Activated T-cell treated with anti-CD3 and anti-CD28 coated beads for 4 hours (primary cell): ENCODE measurements around the gene RASSF1.

Source experiments
- DNase-seq: peaks from one replicate; pipeline ENCODE4 v3.0.0-alpha.2; 2020

The RASSF1 gene

DNA sequence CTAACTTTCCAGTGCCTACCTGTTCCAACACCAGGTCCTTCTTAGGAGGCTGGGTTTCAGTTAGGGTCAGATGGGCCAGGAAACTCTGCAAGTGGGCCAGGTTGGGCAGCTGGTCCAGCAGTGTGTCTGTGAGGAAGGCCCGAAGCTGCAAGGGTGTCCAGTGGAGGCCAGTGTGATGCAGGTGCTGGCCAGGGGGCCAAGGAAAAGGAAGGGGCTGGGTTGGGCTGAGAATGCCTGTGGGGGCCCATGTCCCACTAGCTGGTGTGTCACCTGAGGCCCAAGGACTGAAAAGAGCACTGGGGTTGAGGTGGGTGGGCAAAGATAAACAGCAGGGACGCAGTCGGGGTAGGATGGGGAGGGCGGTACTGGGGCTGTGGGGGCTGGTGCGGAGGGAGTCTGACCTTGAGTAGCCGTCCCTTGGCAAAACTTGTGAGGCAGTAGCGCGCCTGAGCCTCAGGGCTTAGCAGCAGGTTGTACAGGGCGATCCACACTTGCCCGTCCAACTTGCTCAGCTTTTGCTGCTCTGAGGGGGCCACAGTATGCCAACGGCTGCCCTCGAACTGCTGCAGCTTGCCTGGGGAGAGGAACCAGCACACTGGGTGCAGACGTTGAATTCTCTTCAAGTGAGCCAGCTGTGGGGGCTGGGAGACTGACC is 1.5 kb upstream of the RASSF1 start:
- no peak for DNase-seq

DNA sequence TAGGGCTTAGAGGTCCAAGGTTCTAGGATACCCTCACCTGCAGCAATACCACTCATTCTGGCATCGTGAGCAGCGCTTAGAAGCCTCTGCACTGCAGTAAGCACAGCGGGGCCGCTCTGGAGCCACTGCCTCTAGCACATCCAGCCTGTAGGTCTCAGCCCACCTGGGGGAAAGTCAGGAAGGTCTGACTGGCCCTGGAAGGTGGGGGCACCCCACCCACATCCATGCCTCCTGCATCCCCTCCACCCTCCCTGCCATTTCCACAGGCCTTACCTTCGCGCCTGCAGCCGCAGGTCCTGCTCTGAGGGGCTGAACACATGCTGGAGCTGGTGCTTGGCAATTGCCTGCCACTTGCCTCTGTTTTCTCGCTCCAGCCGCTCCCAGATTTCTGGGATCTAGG is 901 bp upstream of the RASSF1 start:
- DNase-seq: no peak

DNA sequence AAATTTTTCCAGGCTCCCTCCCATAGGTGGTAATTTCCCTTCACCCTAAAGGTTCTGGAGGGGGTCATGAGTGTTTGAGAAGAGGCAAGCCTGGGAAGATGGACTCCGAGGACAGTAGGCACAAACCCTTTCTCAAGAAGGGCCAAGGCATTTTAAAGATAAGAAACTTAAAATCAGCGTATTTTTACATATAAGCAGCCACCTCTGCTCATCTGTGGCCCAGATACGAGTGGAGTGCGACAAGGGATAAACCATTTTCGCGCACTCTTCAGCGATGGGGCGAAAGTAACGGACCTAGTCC is 539 bp downstream of the RASSF1 start:
- DNase-seq: no peak

DNA sequence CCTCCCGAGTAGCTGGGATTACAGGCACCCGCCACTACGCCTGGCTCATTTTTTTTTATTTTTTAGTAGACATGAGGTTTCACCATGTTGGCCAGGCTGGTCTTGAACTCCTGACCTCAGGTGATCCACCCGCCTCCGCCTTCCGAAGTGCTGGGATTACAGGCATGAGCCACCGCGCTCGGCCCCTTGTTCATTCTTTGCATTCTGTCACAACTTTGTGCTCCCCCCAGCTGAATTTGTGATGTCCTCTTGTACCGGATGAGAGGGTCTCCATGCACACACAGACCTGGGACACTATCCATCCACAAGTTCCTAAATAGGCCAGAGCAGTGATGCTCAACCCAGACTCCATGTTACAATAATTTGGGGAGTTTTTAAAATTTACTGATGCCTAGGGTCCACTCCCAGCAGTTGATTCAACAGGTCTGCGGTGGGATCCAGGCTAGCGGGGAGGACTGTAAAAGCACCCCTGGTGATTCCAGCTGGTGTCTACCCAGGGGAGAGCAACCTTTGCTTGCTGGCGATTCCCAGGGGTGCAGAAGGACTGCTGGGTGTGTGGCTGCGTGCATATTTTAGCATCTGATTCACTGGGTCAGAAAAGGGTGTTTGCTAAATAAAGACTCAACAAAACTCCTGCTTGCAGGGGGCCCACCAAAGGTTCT is 1.0 kb downstream of the RASSF1 start:
- no peak for DNase-seq

DNA sequence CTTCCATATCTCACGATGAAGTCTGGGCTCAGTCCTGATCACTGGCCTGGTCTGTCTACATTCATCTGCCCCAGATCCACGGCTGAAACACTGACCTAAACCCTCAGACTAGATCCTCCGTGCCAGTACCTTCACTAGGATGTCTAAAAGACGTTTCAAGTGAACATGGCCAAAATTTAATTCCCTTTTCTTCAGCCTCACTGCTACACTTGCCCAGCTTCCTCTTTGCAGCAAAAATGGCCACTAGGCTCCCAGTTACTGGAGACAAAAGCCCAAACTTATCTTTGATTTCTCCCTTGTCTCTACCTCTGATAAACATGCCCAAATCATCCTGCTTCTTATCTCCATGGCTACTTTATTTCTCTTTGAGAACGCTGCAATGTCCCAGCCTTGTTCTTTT is 1.7 kb downstream of the RASSF1 start:
- no peak for DNase-seq

DNA sequence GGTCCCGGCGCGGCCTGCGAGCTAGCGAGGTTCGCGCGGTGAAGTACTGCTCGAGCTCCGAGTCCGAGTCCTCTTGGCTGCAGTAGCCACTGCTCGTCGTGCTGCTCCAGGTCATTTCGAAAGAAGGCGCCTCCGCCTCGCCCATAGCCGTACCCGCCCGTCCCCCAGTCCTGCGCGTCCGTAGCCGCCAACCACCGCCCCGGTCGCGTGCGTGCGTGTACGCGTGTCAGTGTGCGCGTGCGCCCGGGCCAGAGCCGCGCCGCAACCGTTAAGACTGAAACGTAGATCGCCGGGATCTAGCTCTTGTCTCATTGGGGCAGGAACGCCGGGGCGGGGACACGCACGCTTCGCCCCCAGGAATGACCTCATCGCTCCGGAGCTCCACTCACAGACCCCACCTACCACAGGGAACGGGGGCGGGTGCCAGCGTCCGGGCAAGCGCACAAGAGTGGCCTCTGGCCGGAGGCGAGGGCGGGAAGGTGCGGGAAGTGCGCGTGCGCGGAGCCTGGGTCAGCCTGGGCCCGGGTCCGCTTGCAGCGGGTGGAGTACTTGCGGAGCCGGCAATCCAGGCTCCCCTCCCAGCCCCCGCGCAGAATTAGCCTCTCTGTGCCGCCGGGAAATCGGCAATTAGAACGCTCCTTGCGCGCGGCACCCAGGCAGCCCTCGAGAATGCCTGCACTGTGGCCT is 3.3 kb downstream of the RASSF1 start:
- peak; percentile 87 for DNase-seq

DNA sequence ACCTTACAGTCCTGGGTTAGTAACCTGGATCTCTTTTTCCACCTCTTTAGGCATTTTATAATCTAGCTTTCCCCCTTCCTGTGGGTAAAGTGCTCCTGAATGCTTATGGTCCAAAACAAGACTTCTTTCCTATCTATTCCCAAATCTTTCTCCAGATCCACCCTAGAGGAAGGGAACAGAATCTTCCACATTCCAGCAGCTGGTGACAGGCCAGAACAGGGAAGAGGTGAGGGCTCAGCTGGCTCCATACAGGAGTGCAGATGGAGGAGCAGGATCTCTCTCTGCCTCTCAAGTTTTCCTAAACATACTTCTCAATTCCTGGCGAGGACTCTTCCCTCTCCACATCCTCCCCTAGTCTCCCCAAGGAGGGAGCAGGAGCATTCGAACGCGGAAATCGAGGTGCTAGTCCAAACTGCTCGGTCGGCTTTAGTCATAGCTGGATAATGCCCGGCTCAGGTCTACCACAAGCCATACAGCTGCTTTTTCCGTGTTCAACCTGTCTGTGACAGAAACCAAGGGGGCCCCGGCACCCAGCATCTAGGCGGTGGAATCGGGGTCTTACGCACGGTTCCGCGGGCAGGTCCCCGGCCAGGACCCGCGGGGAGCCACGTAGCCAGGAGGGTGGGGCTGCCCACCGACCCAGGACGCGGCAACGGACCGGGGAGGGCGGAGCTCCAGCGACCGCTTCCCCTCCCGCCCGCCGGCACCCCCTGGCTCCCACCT is 4.0 kb downstream of the RASSF1 start:
- peak; percentile 32 for DNase-seq

DNA sequence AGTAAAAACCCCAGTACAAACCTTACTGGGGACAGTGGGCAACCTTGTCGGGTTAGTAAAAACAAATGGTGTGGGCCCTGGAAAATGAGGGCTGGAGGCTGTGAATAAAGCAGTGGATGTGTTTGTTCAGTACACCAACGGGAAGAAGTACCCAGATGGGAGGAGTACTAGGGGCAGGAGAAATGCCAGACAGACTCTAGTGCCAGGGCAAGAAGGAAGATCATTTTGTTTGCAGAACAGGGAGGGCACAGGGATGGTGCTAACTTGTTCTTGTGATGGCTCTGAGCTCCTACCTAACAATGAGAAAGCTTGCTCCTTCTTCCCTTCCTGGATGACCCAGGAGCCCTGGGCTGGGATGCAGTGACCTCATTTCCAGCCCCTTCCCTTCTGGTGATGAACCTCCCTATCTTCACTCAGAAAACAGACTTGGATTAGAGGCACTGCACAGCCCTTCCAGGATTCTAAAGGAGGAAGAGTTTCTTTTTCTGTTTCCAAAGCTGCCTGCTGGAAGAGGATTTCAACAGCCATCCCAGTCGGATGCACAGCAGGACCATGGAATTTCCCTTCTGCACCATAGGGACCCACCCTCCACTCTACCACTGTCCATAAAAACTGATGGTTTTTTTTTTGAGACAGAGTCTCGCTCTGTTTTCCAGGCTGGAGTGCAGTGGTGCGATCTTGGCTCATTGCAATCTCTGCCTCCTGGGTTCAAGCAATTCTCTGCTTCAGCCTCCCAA is 6.1 kb downstream of the RASSF1 start:
- no peak for DNase-seq

DNA sequence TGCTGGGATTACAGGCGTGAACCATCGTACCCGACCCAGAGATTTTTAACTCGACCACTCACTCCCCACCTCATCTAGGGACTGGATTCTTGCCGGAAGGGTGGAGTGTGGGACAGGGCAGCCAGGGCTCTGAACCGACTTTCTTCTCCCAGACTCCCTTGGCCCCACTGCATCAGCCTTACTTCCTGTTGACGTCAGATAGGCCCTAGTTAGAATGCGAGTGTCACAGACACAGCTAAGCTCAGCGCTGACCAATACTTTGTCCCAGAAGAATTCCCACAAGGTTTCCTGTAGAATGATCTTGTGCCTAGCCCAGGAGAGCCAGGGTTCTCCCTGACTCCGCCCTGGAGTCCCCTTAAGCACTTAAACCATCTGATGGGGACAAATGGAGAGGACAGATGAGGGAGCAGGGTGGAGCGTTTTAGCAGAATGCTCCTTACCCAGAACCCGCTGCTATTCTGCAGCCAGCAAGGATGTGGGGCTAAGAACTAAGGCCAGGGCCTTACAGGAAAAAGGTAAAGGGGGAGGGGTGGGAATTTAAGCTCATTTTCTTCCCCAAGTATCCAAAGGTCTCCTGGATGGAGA is 6.8 kb downstream of the RASSF1 start:
- DNase-seq: no peak

DNA sequence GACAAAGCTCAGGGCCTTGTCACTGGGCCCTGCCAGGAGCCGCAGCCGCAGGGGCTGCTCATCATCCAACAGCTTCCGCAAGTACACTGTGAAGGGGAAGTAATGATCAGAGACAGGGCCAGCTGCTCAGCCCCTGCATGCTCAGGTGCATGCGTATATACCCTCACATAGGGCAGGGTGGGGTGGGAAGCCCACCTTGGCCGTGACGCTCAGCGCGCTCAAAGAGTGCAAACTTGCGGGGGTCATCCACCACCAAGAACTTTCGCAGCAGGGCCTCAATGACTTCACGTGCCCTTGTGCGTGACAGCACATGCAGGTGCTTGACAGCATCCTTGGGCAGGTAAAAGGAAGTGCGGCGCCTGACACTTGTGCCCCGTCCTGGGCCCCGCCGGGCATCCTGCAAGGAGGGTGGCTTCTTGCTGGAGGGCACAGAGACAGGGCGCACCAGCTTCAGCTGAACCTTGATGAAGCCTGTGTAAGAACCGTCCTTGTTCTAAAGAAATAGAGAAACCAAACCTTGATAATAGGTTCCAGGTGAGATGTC is 9.2 kb downstream of the RASSF1 start:
- DNase-seq: no peak

DNA sequence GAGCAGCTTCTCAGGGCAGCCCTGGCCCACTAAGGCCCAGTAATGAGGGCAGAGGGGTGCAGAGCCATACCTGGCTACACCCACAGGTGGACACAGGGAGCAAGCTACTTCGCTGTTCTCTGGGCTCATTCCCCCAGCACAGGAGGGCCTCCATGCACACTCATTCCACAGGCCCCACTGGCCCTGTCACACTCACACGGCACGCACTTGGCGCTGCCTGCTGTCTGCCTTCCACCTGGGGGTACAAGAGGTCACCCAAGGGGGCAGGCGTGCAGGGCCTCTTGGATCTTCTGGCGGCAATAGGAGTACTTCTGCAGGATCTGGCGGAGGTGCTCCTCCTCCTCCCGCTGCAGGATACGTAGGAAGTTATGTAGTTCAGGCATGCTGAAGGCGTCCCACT is 10.3 kb downstream of the RASSF1 start:
- DNase-seq: no peak

DNA sequence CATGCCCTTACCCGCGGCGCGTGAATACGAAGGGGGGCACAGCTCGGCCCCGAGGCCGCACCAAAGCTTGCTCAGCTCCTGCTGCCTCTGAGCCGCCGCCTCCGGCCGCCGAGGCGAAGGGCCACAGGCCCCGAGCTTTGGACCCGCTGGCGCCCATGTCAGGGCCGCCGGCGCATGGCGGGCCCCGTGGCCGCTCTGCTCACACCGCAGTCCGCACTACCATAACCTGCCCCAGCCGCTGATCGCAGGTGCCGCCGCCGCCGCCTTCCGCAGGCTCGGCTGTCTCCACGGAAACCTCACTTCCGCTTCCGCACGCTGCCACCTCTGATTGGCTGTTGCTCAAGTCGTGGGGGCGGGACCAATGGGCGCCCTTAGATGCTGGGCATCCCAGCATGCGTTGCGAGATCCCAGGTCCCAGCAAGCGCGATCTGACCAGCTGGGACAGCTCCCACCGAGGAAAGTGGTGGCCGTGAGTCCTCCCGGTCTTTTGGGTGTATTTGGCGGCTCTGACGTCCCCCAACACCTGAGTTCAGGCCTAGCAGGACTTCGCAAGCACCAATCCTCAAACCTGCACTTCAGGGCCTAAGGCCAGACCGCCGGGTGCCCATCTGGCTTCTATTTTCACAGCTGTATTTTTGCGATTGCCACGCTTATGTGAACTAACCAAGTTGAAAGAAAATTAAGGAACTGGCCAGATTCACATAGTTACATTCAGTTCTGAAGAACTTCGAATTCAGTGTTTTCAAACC is 12.5 kb downstream of the RASSF1 start, which contains the start of gene TUSC2:
Gene TUSC2, minus strand, starts transcription at position 281 of the 749 bp plus-strand sequence. Its CDS starts 124 bp downstream, at position 157.
- peak; percentile 93 for DNase-seq

DNA sequence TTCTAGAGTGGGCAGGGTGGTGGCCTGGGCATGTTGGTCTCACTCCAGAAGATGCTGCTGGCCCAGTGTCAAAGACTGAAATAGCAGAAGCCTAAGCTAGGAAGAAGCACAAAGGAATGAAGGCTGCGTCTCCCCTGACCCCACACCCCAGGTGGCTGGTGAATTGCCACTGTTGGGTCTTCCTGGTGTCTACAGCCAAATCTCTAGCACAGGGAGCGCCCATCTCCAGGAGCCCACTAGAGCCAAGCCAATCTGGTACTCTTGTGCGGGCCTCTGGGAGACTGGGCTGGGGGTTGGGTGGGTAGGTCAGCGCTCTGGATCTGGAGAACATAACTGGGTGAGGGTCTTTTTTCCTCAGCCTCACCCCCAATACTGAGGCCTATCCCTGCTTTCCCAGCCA is 13.5 kb downstream of the RASSF1 start:
- DNase-seq: no peak

DNA sequence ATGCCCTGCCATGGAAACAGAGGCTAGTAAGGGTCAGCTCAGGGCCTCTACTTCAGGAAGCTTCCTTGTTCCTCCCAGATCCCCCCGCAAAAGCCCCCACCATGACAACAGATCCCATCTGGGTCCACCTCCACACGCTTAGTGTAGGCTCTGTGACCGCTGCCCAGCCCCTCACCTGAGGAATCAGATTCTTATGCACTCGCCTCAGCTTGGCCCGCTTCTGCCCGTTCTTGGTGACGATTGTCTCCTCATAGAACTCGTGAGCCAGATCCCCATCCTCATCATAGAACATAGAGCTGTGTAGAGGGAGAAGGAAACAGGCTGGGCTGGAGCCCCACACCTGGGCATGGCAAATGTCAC is 14.5 kb downstream of the RASSF1 start:
- DNase-seq: no peak

DNA sequence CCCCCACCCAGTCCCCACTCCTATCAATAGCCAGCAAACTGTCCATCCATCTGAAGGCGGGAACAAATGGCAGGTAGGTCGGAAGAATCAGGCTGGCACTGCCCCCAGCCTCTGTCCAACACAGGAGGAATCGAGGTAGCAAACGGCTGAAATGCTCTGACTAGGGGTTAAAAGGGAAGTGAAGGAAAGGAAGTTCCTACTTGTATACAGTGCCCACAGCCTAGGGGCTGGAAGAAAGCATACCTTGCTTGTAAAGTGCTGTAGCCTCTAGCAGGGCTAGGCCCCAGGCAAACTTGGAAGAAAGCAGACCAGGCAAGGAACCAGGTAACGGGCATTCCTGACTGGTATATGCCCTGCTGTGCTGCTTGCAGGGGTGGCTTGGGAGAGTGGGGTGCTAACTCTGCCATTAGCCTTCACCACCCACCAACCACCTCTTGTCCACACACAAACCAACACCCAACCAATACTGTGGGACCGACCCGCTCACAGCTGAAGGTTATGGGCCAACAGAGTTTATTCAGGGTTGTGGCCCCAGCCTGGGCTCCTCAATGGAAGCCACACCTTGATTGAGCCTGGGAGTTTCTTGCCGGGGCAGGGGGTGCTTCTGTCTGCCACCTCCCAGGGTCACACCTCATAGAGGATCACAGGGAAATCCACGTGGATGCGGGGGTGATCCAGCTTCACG is 15.0 kb downstream of the RASSF1 start:
- DNase-seq: no peak

DNA sequence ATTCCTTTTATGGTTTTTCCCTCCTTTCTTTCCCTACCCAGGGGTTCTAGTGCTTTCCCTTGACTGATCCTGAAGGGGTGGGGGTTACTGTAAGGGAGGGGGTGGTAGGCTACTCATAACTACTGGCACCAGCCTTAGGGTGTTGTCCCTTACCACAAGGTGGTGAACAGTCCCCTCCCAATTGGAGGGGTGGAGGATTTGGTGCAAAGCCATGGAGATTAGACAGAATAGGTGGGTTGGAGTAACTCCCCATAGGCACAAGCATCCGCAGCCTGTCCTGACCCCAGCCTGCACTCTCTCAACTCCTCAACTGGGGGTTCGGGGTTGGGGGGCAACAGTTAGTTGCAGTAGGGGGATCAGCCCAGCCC is 15.5 kb downstream of the RASSF1 start:
- no peak for DNase-seq

DNA sequence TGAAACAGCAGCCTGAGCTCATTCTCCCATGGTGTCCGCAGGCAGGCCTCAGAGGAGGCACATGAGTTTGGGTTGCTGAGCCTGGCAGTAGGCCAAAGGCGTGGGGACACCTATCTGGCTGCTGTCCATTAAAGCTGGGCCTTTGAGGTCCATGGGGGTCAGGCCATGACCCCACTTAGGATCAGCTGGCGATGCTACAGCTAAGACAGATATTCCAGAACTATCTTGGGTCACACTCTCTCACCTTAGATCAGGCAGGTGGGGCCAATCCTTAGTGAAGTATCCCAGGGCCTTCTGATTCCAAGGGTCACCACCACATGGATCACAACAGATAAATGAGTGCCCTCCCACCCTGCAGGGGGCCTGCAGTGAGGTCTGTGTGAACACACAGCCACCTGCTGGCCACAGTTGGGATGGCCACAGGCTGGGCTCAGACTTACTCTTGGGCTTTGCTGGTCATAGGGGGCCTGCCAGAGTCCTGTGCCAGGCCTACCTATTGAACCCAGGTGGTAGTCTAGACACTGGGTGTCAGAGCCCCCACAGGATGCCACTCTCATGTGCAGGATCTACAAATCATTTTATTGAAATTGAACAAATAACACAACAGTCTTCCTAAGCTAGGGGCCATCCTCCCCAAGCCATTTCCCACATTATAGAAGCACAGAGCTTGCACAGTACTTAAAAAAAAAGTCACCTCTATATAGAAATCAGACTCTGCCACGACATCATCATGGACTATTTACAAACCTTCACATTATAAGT is 16.1 kb downstream of the RASSF1 start:
- DNase-seq: peak; percentile 44

DNA sequence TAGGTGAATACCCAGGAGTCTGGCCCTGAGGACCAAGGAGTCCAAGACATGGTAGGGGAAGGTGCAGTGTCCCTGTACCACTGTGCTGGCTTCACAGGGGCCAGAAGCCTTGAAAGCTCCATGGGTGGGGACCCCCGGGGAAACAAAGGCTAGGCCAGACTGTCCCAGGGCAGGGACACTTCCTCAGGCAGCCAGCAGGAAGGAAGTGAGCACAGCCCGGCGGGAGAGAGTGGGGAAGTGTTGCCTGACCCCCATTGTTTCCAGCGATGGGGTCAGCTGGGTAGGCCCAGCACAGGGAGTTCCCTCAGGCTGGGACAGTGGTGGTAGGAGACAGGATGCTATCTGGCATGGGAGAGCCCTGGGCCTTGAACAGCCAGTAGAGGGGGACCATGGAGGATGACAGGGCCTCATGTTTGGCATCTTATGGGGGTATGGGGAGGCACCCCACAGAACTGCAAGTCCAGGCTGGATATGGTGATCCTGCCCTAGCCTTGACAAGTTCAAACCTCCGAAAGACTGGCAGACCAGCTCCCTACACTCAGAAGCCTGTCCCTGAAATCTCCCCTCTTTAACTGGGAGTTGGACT is 16.9 kb downstream of the RASSF1 start:
- no peak for DNase-seq

DNA sequence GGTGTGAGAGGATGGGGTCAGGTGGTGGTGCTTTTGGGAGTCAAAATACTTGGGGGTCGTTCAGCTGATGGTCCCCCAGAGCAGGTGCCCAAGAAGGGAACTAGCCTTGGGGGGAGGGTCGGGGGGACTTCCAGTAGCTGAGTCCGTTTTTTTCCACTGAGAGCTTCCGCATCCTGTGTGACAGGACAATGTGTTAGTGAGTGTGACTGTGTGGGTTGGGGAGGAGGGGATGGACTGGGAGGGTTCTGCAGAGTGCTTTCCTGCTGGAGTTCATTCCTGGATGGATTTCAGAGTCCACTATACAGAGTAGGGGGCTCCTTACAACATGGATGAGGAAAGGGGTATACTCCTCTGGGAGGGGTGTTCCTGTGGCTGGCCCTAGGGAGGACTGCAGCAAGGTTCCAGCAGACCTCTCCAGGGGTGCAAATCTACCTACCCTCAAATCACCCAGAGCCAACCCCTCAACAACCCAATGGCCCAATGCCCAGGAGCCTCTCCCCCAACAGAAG is 17.5 kb downstream of the RASSF1 start:
- DNase-seq: no peak
